Measurements from ENCODE around the gene KRT2. TPM values are rescaled to one million over a fixed set of nuclear protein-coding genes. Genes with fewer than 3 reads are reported as not detected.

Gene KRT2
- total and polyA plus RNA-seq, 2 of the 4 experiments (the other 2 are of a cell fraction) = not detected

DNA sequence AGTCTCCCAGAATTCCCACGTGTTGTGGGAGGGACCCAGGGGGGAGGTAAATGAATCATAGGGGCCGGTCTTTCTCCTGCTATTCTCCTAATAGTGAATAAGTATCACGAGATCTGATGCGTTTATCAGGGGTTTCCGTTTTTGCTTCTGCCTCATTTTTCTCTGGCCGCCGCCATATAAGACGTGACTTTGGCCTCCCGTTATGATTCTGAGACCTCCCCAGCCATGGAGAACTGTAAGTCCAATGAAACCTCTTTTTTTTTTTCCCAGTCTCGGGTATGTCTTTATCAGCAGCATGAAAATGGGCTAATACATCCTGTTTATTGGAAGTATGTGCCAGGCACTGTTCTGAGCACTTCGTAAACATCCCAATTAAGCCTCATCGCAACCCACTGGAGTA lies 51.5 kb downstream of the KRT2 start:
- BruUV-seq (replicated peaks) = no TSS peak
- Histone ChIP-seq H4K8ac (ENCODE audit: low read depth in 2 of 2, low read length in 2 of 2) (no peak overlapping the region), H3K27ac (ENCODE audit: insufficient read depth, low read length) (no peak overlapping the region), H4K91ac (ENCODE audit: insufficient read depth, low read depth, low read length) (no peak overlapping the region), H3K23ac (ENCODE audit: low read depth, low read length) (no peak overlapping the region), H3K56ac (ENCODE audit: extremely low read depth, insufficient read depth, low read length) (no peak overlapping the region), H3K9ac (ENCODE audit: low read depth, low read length) (no peak overlapping the region), H2AK9ac (replicated peaks; ENCODE audit: low read depth, low read length, poor library complexity) (no peak overlapping the region), H3K18ac (ENCODE audit: low read depth, low read length) (no peak overlapping the region), H3K4me2 (ENCODE audit: low read depth, low read length) (no peak overlapping the region), H4K20me1 (ENCODE audit: insufficient read depth, low read length) (no peaks in the 10 kb centered on the region), H2AK5ac (ENCODE audit: low read depth, low read length) (no peak overlapping the region), H2BK5ac (ENCODE audit: low read depth, low read length, poor library complexity, severe bottlenecking) (no peak overlapping the region), H3K9me1 (ENCODE audit: insufficient read depth, low read length) (no peaks in the 10 kb centered on the region), H3K4ac (ENCODE audit: low read depth, low read length) (no peak overlapping the region), H3K9me3 (ENCODE audit: control insufficient read depth, insufficient read depth, low read length) (no peaks in the 10 kb centered on the region), H3K4me1 (ENCODE audit: control insufficient read depth, insufficient read depth, low read length) (no peaks in the 10 kb centered on the region), H2AFZ (replicated peaks; ENCODE audit: low read length, poor library complexity) (no peak overlapping the region), H3K36me3 (ENCODE audit: control insufficient read depth, insufficient read depth, low read length) (no peaks in the 10 kb centered on the region), H3K27me3 (ENCODE audit: control insufficient read depth, insufficient read depth, low read length) (peaks cover 37% of the 10 kb centered on the region), H3K79me1 (ENCODE audit: low read depth in 1 of 2, low read length in 2 of 2) (no peaks in the 10 kb centered on the region), H2BK15ac (ENCODE audit: low read depth, low read length) (no peak overlapping the region), H2BK120ac (ENCODE audit: low read depth, low read length) (no peak overlapping the region), H4K5ac (ENCODE audit: low read depth, low read length) (no peak overlapping the region), H3K4me3 (ENCODE audit: insufficient read depth, low read depth, low read length) (no peak overlapping the region), H2BK20ac (ENCODE audit: low read depth, low read length) (no peak overlapping the region), H3K14ac (replicated peaks; ENCODE audit: low read depth, low read length) (no peak overlapping the region)
- ChIA-PET POLR2A (ENCODE audit: unreplicated experiment) (no interaction called here), CTCF (no interaction called here)
- ATAC-seq (ENCODE audit: low read depth) (no peak), DNase-seq (no peak)
- in situ Hi-C loops (cut with MboI; ENCODE audit: low sequenced_read_pairs) (no loop called here), intact Hi-C loops (cut with micrococcal nuclease) (no loop called here), dilution Hi-C loops (cut with HindIII; ENCODE audit: low sequenced_read_pairs, unreplicated experiment) (no loop called here)
- 100% methylated on average over 1 of the region's 12 CpGs; no CpG with 5 or more reads in 1 of the 2 experiments for WGBS, 2 experiments (ENCODE audit: extremely low coverage in 2 of 2, insufficient read length in 1 of 2)
- TF ChIP-seq CEBPB (IDR thresholded peaks at IDR 0.05; ENCODE audit: low read depth, low read length) (no peak), RCOR1 (IDR thresholded peaks at IDR 0.05; ENCODE audit: insufficient replicate concordance, low read length) (no peak), FOS (IDR thresholded peaks at IDR 0.05; ENCODE audit: low read depth, low read length) (no peak), RAD21 (IDR thresholded peaks at IDR 0.05; ENCODE audit: low read length) (no peak), MAFK (IDR thresholded peaks at IDR 0.05; ENCODE audit: low read depth, low read length) (no peak), RFX5 (IDR thresholded peaks at IDR 0.05; ENCODE audit: low read depth, low read length) (no peak), POLR2A (IDR thresholded peaks at IDR 0.05; ENCODE audit: low read depth, low read length) (no peak), BHLHE40 (IDR thresholded peaks at IDR 0.05; ENCODE audit: low read depth, low read length) (no peak)
- TF ChIP-seq, protein P1, sequence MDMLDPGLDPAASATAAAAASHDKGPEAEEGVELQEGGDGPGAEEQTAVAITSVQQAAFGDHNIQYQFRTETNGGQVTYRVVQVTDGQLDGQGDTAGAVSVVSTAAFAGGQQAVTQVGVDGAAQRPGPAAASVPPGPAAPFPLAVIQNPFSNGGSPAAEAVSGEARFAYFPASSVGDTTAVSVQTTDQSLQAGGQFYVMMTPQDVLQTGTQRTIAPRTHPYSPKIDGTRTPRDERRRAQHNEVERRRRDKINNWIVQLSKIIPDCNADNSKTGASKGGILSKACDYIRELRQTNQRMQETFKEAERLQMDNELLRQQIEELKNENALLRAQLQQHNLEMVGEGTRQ (IDR thresholded peaks at IDR 0.05; ENCODE audit: low read depth, low read length) = no peak
- TF ChIP-seq, protein P2, sequence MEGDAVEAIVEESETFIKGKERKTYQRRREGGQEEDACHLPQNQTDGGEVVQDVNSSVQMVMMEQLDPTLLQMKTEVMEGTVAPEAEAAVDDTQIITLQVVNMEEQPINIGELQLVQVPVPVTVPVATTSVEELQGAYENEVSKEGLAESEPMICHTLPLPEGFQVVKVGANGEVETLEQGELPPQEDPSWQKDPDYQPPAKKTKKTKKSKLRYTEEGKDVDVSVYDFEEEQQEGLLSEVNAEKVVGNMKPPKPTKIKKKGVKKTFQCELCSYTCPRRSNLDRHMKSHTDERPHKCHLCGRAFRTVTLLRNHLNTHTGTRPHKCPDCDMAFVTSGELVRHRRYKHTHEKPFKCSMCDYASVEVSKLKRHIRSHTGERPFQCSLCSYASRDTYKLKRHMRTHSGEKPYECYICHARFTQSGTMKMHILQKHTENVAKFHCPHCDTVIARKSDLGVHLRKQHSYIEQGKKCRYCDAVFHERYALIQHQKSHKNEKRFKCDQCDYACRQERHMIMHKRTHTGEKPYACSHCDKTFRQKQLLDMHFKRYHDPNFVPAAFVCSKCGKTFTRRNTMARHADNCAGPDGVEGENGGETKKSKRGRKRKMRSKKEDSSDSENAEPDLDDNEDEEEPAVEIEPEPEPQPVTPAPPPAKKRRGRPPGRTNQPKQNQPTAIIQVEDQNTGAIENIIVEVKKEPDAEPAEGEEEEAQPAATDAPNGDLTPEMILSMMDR (conservative IDR thresholded peaks at IDR 0.05; ENCODE audit: low read depth, low read length) = no peak

All from IMR-90 (cell line).